Ramos (cell line): ENCODE results near the gene FCHSD2.
"Not testable (repeated sequence)": the region's sequence is repeated elsewhere in the genome, so short reads cannot be mapped to it uniquely, and the experiment has no call there.

Experiments used
- in situ Hi-C: fragments of 300-500 bp; cut with MboI; formaldehyde crosslinking; loops from one replicate; pipeline ENCODE4 v1.14.3; 2022; ENCODE audit warnings: low sequenced_read_pairs; ENCODE audit not compliant: unreplicated experiment

FCHSD2 gene

DNA sequence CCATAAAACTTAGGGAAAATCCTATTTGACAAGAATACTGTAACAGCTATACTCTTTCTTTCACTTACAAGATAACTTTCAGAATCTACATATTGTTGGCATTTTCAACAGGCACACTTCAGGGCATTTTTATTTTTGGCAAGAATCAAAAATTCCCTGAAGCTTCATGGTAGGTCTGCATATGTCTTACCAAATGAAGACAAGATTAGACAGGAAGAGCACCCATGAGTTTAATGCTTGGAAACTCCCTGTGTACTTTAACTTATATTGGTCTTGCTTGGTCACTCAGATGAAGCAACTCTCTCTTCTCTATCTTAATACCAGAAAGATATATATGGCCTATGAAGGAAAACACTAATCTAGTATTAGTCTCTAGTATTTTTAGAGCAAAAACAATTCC, 190.2 kb downstream of the FCHSD2 start:
- in situ Hi-C loops = no loop called here

DNA sequence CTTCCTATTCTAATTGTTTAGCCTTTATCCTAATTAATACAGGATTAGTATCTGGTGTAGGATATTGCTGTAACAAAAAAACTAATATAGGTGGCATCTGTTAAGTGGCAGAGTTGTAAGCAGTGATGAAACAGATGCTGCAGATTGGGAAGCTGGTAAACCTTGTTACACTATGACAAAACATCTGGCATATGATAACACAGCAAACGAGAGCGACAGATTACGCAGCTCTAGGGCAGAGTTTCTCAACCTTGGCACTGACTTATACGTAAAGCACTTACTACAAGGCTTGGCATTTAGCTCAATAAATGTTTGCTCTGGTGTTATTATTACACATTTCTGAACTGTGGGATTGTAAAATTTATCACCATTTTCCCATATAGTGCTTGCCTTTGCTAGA, 190.9 kb downstream of the FCHSD2 start:
- in situ Hi-C loops = no loop called here

DNA sequence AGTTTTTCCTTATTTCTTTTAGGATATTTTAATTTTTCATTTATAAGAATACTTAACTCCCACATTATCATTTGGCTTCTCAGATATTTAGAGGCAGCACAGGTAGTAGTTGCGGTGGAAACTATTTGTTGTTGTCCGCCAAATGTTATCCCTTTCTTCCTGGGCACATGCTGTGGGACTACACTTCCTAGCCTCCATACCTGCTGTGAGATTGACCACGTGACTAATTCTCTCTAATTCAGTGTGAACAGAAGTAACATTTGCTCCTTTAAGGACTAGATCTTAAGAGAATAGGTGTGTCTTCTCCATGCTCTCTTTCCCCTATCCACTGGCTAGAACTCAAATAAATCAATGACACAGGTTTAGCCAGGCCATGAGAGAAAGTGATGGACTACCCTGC, 191.4 kb downstream of the FCHSD2 start:
- in situ Hi-C loops = no loop called here

DNA sequence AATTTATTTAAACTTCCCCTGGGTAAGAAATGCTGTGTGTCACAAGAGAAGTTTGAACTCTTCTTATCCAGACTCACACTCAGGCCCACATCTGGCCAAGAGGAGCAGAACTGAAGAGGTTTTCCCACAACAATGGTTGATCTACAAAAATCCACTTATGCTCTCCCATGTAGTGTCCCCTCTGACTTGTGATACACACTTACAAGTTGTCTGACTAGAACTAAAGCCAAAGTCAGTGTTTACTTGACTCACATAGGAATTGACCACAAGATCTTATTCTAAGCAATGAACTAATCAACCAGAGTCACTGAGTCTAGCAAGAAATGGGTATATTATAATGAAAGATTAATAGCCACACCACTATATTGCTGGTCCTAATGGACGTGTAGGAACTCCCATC, 194.9 kb downstream of the FCHSD2 start:
- in situ Hi-C loops = no loop called here

DNA sequence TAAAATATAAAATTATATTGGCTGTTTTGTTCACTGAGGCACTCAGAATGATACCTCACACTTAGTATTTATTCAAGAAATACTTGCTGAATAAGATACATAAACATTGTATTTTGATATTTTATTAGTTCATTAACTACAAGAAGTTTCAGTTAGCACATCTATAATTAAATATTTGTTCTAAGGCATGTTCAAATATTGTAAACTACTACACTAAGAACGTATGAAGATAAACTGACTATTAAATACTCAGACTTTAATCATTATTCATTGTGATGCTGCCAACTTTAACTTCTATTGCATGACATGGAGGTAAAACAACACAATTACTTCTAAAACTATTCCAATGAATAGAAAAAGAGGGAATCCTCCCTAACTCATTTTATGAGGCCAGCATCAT, 198.5 kb downstream of the FCHSD2 start:
- in situ Hi-C loops = no loop called here

DNA sequence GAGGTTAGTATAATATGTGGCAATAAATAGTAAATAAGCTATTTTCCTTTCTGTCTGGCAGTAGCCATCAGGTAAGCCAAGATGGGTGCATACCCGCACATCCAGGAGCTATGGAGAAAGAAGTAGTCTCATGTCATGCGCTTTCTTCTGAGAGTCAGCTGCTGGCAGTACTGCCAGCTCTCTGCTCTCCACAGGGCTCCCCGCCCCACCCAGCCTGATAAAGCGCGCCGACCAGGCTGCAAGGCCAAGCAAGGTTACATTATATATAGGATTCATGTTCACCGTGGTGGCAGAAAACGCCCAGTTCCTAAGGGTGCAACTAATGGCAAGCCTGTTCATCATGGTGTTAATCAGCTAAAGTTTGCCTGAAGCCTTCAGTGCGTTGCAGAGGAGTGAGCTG, 201.7 kb downstream of the FCHSD2 start:
- in situ Hi-C loops = no loop called here

DNA sequence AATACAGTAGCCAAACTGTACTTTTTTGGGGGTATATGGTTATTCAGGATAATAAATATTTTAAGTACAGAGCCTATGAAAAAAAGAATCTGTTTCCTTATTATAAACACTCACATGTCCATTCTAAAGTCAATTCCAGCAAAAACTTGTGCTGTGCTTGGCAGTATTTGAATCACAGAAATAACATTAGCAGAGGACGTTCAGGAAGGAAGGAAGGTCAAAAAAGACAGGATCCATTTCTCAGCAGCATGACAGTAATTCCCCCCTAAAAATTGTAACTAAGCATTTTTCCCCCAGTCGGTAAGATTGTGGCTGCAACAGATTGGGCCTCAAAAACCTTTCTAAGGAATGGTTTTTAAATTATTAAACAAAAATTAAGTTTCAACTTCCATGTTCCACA, 203.1 kb downstream of the FCHSD2 start:
- in situ Hi-C loops = no loop called here

DNA sequence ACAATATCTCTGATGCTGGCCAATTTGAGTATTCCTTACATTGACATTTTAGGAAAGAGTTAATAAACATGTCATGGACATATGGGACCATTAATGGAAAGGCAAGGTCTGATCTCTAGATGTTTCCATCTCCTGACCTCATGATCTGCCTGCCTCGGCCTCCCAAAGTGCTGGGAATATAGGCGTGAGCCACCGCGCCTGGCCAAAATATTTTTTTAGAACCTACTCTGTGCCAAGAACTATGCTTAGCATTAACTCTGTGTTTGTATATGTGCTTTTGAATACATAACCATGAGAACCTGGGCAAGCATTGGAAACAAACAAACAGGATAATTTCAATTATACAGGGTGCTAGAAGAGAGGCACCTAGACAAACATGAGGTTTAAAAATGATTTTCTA, 204.7 kb downstream of the FCHSD2 start:
- in situ Hi-C loops = no loop called here

DNA sequence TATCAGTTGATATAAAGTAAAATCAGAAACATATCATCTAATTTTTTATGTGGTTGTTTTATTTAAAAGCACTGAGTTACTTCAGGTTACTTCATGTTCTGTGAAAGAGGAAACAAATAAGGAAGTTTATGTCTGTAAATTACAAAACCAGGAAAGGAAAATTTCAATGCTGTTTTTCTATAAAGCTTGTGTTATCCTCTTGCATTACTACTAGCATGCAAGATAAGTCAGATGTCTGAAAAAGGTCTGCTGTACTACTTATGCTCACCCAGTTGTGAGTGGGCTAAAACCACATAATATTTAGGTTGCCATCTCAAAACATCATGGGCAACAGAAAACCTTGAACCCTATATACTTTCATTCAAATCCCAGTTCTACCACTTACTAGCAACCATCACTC, 206.4 kb downstream of the FCHSD2 start:
- in situ Hi-C loops = no loop called here

DNA sequence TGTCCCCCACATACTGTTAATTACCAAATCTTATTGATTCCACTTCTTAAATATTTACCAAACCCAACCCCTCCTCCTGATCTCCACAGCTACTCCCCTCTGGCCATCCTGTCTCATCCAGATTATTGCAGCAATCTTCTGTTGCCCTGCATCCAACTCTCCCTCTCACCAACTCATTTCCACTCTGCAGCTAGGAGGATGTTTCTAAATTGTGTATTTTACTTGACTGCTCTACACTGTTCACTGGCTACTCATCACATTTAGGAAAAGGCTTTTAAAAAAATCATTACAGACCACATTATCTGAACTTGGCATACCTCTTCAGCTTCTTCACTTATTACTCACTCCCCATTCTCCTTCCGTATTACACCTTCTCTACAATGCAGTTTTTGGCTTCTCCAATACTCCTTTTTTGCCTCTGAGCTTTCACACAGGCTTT, 210.0 kb downstream of the FCHSD2 start:
- in situ Hi-C loops = no loop called here

DNA sequence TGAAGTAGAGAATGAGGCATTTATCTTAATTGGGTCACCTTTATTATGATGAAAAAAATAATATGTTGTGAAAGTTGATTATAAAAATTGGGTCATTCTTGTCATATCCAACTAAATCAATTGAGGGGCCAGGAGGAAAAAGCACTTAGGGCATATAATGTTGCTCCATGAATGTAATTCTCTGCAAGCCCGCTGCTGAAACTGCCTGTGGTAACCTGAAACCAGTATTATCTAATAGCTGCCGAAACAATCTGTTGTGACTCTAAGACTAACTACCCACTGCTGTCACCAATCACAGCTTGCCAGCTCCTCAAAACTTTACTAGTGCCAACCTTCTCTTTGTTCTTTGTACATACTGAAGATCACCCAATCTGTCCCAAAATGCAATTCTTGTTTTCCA, 212.1 kb downstream of the FCHSD2 start:
- in situ Hi-C loops = no loop called here

DNA sequence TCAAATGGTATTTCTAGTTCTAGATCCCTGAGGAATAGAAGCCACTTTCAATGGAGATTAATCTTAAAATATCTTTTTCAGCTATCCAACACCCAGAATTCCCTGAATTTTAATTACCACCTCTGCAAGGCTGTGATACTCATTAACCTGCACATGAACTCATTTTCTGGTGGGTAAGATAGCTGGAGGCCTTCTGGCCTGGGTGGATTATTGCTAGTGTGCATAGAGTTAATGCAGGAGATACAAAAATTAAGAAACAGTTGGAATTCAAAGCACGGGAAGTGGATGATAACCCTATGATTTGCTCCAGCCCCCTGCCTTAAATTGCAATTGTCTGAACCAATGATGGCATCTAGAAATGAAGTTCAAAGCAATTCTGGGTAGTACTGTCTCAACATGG, 212.9 kb downstream of the FCHSD2 start:
- in situ Hi-C loops = no loop called here

DNA sequence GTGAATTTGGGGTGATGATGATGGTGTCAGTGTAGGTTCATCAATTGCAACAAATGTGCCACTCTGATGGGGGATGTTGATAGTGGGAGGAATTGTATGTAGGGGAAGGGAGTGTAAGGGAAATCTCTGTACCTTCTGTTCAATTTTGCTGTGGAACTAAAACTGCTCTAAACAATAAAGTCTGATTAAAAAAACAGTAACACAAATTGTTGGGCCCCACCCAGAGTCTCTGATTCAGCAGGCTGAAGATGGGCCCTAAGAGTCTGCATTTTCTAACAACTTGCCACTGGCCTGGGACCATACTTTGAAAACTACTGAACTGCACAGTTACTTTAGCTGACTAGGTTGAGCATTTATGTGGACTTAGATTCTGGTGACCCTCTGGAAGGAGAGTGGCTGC, 214.7 kb downstream of the FCHSD2 start:
- in situ Hi-C loops = no loop called here

DNA sequence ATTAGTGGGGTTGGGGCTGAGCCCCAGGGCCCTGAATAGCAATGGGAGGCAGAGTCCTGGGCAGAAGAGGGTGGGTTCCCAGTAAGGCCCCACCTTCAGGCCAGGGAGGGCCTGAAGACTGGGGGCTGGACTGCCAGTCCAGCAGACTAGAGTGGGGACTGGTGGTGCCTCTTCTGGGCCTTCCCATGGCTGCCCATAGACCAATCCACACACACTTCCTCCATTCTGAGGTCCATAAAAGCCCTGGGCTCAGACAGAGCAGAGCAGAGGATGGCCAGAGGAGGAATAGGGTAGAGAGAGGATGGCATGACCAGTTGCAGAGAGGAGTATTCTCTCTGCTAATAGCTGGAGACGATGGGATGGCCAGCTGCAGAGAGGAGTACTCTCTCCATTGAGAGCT, 216.0 kb downstream of the FCHSD2 start:
- in situ Hi-C loops = no loop called here

DNA sequence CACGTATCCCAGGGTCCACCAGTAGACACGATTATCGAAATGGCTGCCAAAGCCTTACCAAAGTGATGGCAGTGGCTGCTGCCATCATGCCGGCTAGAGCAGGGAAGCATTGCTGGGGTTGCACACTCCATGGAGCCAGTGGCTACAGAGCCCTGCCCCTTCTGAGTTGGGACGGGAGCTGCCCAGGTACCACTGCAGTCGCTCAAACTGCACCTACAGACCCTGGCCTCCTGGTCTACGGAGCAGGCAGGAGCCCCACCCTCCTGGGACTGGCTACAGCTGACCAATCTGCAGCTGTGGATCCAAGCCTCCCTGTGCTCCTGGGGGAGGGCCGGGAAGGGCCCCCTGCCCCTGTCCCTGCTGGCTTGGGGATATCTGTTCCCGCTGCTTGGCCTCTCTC, 216.5 kb downstream of the FCHSD2 start:
- in situ Hi-C loops = no loop called here

DNA sequence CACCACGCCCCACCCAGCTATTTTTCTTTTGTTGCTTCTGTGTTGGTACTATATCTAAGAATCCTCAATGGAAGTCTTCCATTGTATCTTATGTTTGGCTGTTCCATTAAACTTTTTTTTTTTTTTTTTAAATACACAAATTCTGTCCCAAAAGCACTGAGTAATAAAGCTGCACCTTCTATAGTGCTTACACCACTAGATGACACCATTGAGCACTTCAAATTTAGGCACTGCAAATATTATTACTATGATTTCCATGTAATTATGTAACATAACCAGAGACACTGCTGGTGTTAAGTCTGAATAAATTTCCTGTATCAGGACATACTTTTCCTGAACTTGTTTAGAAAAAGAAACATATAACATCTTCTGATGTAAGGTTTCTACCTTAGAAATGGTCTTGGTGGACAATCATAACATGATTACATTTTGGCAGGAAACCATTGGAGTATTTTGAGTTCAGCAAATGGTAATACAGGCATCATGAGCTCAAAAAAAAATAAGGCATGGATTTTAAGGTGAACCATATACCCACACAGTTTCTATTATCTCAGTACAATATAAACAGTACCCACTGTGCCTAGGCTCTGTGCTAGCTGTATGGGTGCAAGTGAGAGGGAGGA, 217.4 kb downstream of the FCHSD2 start:
- in situ Hi-C loops = no loop called here

DNA sequence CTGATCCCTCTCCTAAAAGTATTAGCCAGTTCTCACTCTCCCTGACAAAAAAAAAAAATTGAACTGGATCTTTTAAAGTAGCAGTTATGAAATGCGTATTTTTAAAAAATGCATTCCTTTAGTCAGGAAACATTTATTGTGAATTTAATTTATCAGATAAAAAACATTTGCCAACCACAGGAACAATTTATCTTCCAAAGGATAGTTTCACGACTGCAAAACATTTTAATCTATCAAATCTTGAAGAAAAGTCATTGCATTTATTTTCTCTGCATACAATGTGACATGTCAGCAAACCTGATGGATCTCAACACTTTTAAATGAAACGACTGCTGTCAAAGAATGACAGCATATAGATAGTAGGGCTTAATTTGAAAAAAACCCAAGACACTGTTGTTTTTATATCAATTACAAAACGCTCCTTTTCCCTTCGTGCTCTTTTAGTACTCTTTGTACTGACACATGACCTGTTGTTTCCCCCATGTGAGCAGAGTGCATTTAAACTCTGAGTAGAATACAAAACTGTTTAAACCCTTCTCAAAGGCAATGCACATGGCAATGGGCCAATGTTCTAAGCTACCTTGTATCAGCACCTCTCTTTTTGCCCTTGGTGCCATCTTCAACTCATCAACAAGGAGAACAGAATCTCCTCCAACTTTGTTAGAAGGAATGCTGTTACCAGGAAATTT, 220.9 kb downstream of the FCHSD2 start:
- in situ Hi-C loops = no loop called here

DNA sequence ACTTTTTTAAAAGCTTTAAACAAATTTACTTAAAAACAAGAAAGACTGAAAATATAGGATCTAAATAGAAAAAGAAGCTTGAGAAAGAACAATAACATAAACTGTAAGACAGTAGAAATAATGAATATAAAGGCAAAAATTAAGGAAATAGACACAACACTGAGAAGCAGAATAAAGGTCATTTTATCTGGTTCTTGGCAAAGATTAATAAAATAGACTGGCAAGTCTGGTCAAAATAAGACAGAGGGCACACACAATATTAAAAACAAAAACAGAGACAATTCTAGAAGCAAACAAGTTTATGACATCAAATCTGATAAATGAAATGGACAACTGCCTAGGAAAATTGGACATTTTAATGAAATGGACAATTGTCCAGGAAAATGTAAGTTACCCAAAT, 222.1 kb downstream of the FCHSD2 start:
- in situ Hi-C loops = no loop called here

DNA sequence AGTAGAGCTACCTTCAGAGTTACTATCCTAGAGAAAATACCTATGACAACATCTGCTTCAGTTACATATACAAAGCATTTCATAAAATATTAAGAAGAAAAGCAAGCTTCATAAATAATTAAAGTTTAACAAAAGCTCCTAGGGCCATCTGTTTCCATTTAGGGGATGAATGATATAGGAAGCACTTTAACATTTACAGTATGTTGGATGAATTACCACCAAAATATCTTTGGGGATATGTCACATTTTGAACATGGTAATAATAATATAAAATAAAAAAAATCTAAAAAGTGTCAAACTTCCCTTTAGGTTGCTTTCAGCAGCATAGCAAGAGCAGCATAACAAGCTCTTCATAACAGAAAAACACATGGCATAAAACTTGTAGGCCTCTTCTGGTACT, 223.3 kb downstream of the FCHSD2 start:
- in situ Hi-C loops = no loop called here

DNA sequence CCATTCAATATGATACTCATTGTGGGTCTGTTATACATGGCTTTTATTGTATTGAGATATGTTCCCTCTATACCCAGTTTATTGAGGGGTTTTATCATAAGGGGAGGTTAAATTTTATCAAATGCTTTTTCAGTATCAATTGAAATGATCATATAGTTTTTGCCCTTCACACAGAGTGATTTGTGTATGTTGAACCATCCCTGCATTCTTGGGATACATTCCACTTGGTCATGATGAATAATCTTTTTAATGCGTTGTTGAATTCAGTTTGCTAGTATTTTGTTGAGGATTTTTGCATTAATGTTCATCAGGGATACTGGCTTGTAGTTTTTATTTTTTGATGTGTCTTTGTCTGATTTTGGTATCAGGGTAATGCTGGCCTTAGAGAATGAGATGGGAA, 229.9 kb downstream of the FCHSD2 start:
- in situ Hi-C loops = no loop called here

DNA sequence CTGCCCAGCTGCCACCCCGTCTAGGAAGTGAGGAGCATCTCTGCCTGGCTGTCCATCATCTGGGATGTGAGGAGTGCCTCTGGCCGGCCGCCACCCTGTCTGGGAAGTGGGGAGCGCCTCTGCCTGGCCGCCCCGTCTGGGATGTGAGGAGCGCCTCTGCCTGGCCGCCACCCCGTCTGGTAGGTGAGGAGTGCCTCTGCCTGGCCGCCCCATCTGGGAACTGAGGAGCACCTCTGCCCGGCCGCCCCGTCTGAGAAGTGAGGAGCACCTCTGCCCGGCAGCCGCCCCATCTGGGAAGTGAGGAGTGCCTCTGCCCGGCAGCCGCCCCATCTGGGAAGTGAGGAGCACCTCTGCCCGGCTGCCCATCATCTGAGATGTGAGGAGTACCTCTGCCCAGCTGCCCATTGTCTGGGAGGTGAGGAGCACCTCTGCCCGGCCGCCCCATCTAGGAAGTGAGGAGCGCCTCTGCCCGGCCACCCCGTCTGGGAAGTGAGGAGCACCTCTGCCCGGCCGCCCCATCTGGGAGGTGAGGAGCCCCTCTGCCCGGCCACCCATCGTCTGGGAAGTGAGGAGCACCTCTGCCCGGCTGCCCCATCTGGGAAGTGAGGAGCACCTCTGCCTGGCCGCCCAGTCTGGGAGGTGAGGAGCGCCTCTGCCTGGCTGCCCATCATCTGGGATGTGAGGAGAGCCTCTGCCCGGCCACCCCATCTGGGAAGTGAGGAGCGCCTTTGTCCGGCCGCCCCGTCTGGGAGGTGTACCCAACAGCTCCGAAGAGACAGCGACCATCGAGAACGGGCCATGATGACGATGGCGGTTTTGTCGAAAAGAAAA, 232.3 kb downstream of the FCHSD2 start:
- in situ Hi-C loops = not testable (repeated sequence)
